Measurements from ENCODE around the gene PHF20.
A peak's percentile ranks its signal among the peaks of the same experiment; 100 is the strongest.

Gene PHF20

GRCh38 chr20:35830264-35830663 lies 58.4 kb downstream of the PHF20 start:
- peaks cover 17% of the 10 kb centered on the region for H3K36me3 ChIP-seq (ENCODE audit: low read depth)
- ATAC-seq (ENCODE audit: low read depth) = no peak
- TF ChIP-seq CTCF (IDR thresholded peaks at IDR 0.05; ENCODE audit: poor library complexity, severe bottlenecking) = no peak

GRCh38 chr20:35831029-35831428 lies 59.2 kb downstream of the PHF20 start:
- H3K4me1 ChIP-seq (ENCODE audit: insufficient read depth, poor library complexity, severe bottlenecking) = no peaks in the 10 kb centered on the region
- H3K4me3 ChIP-seq (ENCODE audit: severe bottlenecking) = no peak overlapping the region
- no peak overlapping the region for H3K27ac ChIP-seq (ENCODE audit: poor library complexity, severe bottlenecking)
- no peaks in the 10 kb centered on the region for H3K9me3 ChIP-seq (ENCODE audit: severe bottlenecking)
- ATAC-seq (ENCODE audit: low read depth) (peak; percentile 38; the same call in 1 of the 3 replicates), DNase-seq (ENCODE audit: low spot score) (no peak)
- peaks cover 17% of the 10 kb centered on the region for H3K36me3 ChIP-seq (ENCODE audit: low read depth)
- TF ChIP-seq CTCF (IDR thresholded peaks at IDR 0.05; ENCODE audit: poor library complexity, severe bottlenecking) = no peak
- no peaks in the 10 kb centered on the region for H3K27me3 ChIP-seq (ENCODE audit: insufficient read depth, poor library complexity, severe bottlenecking)

More at GRCh38 chr20:35830264-35830663, 58.4 kb downstream of the PHF20 start:
- H3K4me3 ChIP-seq (ENCODE audit: severe bottlenecking) = no peak overlapping the region
- H3K4me1 ChIP-seq (ENCODE audit: insufficient read depth, poor library complexity, severe bottlenecking) = no peaks in the 10 kb centered on the region
- H3K27ac ChIP-seq (ENCODE audit: poor library complexity, severe bottlenecking) = no peak overlapping the region
- H3K27me3 ChIP-seq (ENCODE audit: insufficient read depth, poor library complexity, severe bottlenecking) = no peaks in the 10 kb centered on the region
- H3K9me3 ChIP-seq (ENCODE audit: severe bottlenecking) = no peaks in the 10 kb centered on the region
- DNase-seq (ENCODE audit: low spot score) = no peak

GRCh38 chr20:35831971-35832370 lies 60.2 kb downstream of the PHF20 start:
- no peak for TF ChIP-seq CTCF (IDR thresholded peaks at IDR 0.05; ENCODE audit: poor library complexity, severe bottlenecking)
- H3K4me3 ChIP-seq (ENCODE audit: severe bottlenecking) = no peak overlapping the region
- DNase-seq (ENCODE audit: low spot score) (no peak), ATAC-seq (ENCODE audit: low read depth) (no peak)
- H3K36me3 ChIP-seq (ENCODE audit: low read depth) = peaks cover 17% of the 10 kb centered on the region
- no peaks in the 10 kb centered on the region for H3K9me3 ChIP-seq (ENCODE audit: severe bottlenecking)
- H3K27ac ChIP-seq (ENCODE audit: poor library complexity, severe bottlenecking) = no peak overlapping the region
- H3K4me1 ChIP-seq (ENCODE audit: insufficient read depth, poor library complexity, severe bottlenecking) = no peaks in the 10 kb centered on the region
- no peaks in the 10 kb centered on the region for H3K27me3 ChIP-seq (ENCODE audit: insufficient read depth, poor library complexity, severe bottlenecking)

- H3K4me1 ChIP-seq (ENCODE audit: insufficient read depth, poor library complexity, severe bottlenecking) = no peaks in the 10 kb centered on the region
- peaks cover 18% of the 10 kb centered on the region for H3K36me3 ChIP-seq (ENCODE audit: low read depth)
- H3K9me3 ChIP-seq (ENCODE audit: severe bottlenecking) = no peaks in the 10 kb centered on the region
- no peak for DNase-seq (ENCODE audit: low spot score)
- no peak overlapping the region for H3K27ac ChIP-seq (ENCODE audit: poor library complexity, severe bottlenecking)
- H3K27me3 ChIP-seq (ENCODE audit: insufficient read depth, poor library complexity, severe bottlenecking) = no peaks in the 10 kb centered on the region
- H3K4me3 ChIP-seq (ENCODE audit: severe bottlenecking) = no peak overlapping the region
- ATAC-seq (ENCODE audit: low read depth) = no peak
- no peak for TF ChIP-seq CTCF (IDR thresholded peaks at IDR 0.05; ENCODE audit: poor library complexity, severe bottlenecking)
Measured at GRCh38 chr20:35833241-35833640, 61.4 kb downstream of the PHF20 start.

GRCh38 chr20:35837577-35838195 lies 65.9 kb downstream of the PHF20 start:
- peaks cover 5% of the 10 kb centered on the region for H3K9me3 ChIP-seq (ENCODE audit: severe bottlenecking)
- no peak for TF ChIP-seq CTCF (IDR thresholded peaks at IDR 0.05; ENCODE audit: poor library complexity, severe bottlenecking)
- no peaks in the 10 kb centered on the region for H3K4me1 ChIP-seq (ENCODE audit: insufficient read depth, poor library complexity, severe bottlenecking)
- no peak overlapping the region for H3K4me3 ChIP-seq (ENCODE audit: severe bottlenecking)
- H3K27ac ChIP-seq (ENCODE audit: poor library complexity, severe bottlenecking) = no peak overlapping the region
- H3K27me3 ChIP-seq (ENCODE audit: insufficient read depth, poor library complexity, severe bottlenecking) = no peaks in the 10 kb centered on the region
- peaks cover 24% of the 10 kb centered on the region for H3K36me3 ChIP-seq (ENCODE audit: low read depth)
- DNase-seq (ENCODE audit: low spot score) (no peak), ATAC-seq (ENCODE audit: low read depth) (peak; percentile 31; the same call in 1 of the 3 replicates)
